ENCODE measurements around the gene TRPM3.

Gene TRPM3

GRCh38 chr9:70887826-70888225 lies 233.6 kb downstream of the TRPM3 start:
- DNase-seq (ENCODE audit: low read depth), result no peak

GRCh38 chr9:70883963-70884793 lies 237.2 kb downstream of the TRPM3 start:
- no peak for DNase-seq (ENCODE audit: low read depth)

GRCh38 chr9:70883056-70883455 lies 238.4 kb downstream of the TRPM3 start:
- peak; percentile 11 for DNase-seq (ENCODE audit: low read depth)

- DNase-seq (ENCODE audit: low read depth), result no peak
These were observed 240.1 kb downstream of the TRPM3 start for GRCh38 chr9:70881333-70881732.

GRCh38 chr9:70880535-70880934 lies 240.9 kb downstream of the TRPM3 start:
- no peak for DNase-seq (ENCODE audit: low read depth)

- DNase-seq (ENCODE audit: low read depth), result no peak
These were observed 242.8 kb downstream of the TRPM3 start for GRCh38 chr9:70878576-70878975.

GRCh38 chr9:70874451-70874850 lies 247.0 kb downstream of the TRPM3 start:
- DNase-seq (ENCODE audit: low read depth), result peak; percentile 17

- no peak for DNase-seq (ENCODE audit: low read depth)
These were observed 247.9 kb downstream of the TRPM3 start for GRCh38 chr9:70873506-70873905.

GRCh38 chr9:70868661-70869652 lies 252.5 kb downstream of the TRPM3 start:
- DNase-seq (ENCODE audit: low read depth), result peak; percentile 53

GRCh38 chr9:70868041-70868440 lies 253.4 kb downstream of the TRPM3 start:
- no peak for DNase-seq (ENCODE audit: low read depth)

GRCh38 chr9:70865471-70865870 lies 255.9 kb downstream of the TRPM3 start:
- DNase-seq (ENCODE audit: low read depth), result no peak

- DNase-seq (ENCODE audit: low read depth), result no peak
These were observed 259.6 kb downstream of the TRPM3 start for GRCh38 chr9:70861797-70862196.

GRCh38 chr9:70861376-70861775 lies 260.0 kb downstream of the TRPM3 start:
- no peak for DNase-seq (ENCODE audit: low read depth)

- no peak for DNase-seq (ENCODE audit: low read depth)
These were observed 261.7 kb downstream of the TRPM3 start for GRCh38 chr9:70859694-70860093.

GRCh38 chr9:70856411-70856810 lies 265.0 kb downstream of the TRPM3 start:
- DNase-seq (ENCODE audit: low read depth), result no peak

GRCh38 chr9:70852711-70853240 lies 268.6 kb downstream of the TRPM3 start:
- DNase-seq (ENCODE audit: low read depth), result peak; percentile 30

GRCh38 chr9:70840266-70840665 lies 281.2 kb downstream of the TRPM3 start:
- DNase-seq (ENCODE audit: low read depth), result no peak

- DNase-seq (ENCODE audit: low read depth), result peak; percentile 36
These were observed 286.1 kb downstream of the TRPM3 start for GRCh38 chr9:70835323-70835722.

- peak; percentile 3 for DNase-seq (ENCODE audit: low read depth)
These were observed 288.9 kb downstream of the TRPM3 start for GRCh38 chr9:70832492-70832891.

- DNase-seq (ENCODE audit: low read depth), result no peak
These were observed 290.8 kb downstream of the TRPM3 start for GRCh38 chr9:70830618-70831017.

GRCh38 chr9:70829591-70830265 lies 291.7 kb downstream of the TRPM3 start:
- peak; percentile 5 for DNase-seq (ENCODE audit: low read depth)

GRCh38 chr9:70826562-70826961 lies 294.9 kb downstream of the TRPM3 start:
- DNase-seq (ENCODE audit: low read depth), result no peak

Measured in amniotic epithelial cell (primary cell).